A673 (cell line): ENCODE measurements around the gene CNTLN.
"Not testable (repeated sequence)": the region's sequence is repeated elsewhere in the genome, so short reads cannot be mapped to it uniquely, and the experiment has no call there.

ENCODE experiments used
- CTCF ChIP-seq: fragments of 300-800, 200-600 bp; sonication (generic); conservative IDR thresholded peaks from 2 replicates; pipeline ENCODE4 v1.5.1; 2017; ENCODE audit warnings: low read depth, mild to moderate bottlenecking, antibody characterized with exemption, low read length, moderate library complexity, mixed read lengths
- EZH2 ChIP-seq: fragments of 200-600 bp; sonication (generic); IDR thresholded peaks from 2 replicates; pipeline ENCODE4 v1.6.1; 2017; ENCODE audit warnings: borderline replicate concordance, low read depth, mild to moderate bottlenecking, mixed read lengths, antibody characterized with exemption, low read length; ENCODE audit not compliant: poor library complexity, severe bottlenecking

- not testable (repeated sequence) for TF ChIP-seq CTCF, EZH2
These were observed 262.4 kb downstream of the CNTLN start for GRCh38 chr9:17397166-17397728.
